Measurements from ENCODE around the gene OR7D2.

OR7D2 gene

GRCh38 chr19:9155591-9155990, 23.2 kb upstream of the OR7D2 start:
- Histone ChIP-seq H3K27me3 (ENCODE audit: insufficient read depth, low read length, poor library complexity) (no peaks in the 10 kb centered on the region), H2BK120ac (ENCODE audit: low read depth, low read length) (no peak overlapping the region), H4K5ac (ENCODE audit: low read length) (no peak overlapping the region), H3K36me3 (ENCODE audit: control insufficient read depth, insufficient read depth, low read length) (peaks cover 16% of the 10 kb centered on the region), H3K18ac (ENCODE audit: low read length) (no peak overlapping the region), H3K4me1 (ENCODE audit: control insufficient read depth, low read depth, low read length) (no peaks in the 10 kb centered on the region), H3K9ac (ENCODE audit: low read length) (no peak overlapping the region), H3K4ac (ENCODE audit: low read depth, low read length) (no peak overlapping the region), H3K79me2 (ENCODE audit: control insufficient read depth, insufficient read depth, low read length) (peaks cover 55% of the 10 kb centered on the region), H2AK5ac (ENCODE audit: low read length) (no peak overlapping the region), H3K27ac (ENCODE audit: low read depth, low read length) (no peak overlapping the region), H2BK15ac (replicated peaks; ENCODE audit: low read depth) (no peak overlapping the region), H3K4me3 (ENCODE audit: low read length) (no peak overlapping the region), H3K23ac (ENCODE audit: low read length) (no peak overlapping the region), H4K8ac (ENCODE audit: low read depth, low read length) (no peak overlapping the region), H3K4me2 (ENCODE audit: low read length) (no peak overlapping the region), H2BK5ac (ENCODE audit: low read length) (no peak overlapping the region), H3K79me1 (ENCODE audit: low read length) (peaks cover 29% of the 10 kb centered on the region), H3K56ac (ENCODE audit: low read length) (no peak overlapping the region)
- DNase-seq: no peak
- no CpG with 5 or more reads among the region's 4 CpGs for WGBS (ENCODE audit: extremely low coverage, insufficient coverage, low lambda C conversion rate)

GRCh38 chr19:9156304-9156703, 22.5 kb upstream of the OR7D2 start:
- no CpG with 5 or more reads among the region's 1 CpG for WGBS (ENCODE audit: extremely low coverage, insufficient coverage, low lambda C conversion rate)
- Histone ChIP-seq H2BK15ac (replicated peaks; ENCODE audit: low read depth) (no peak overlapping the region), H2AK5ac (ENCODE audit: low read length) (no peak overlapping the region), H4K5ac (ENCODE audit: low read length) (no peak overlapping the region), H3K36me3 (ENCODE audit: control insufficient read depth, insufficient read depth, low read length) (peaks cover 21% of the 10 kb centered on the region), H3K18ac (ENCODE audit: low read length) (no peak overlapping the region), H3K79me2 (ENCODE audit: control insufficient read depth, insufficient read depth, low read length) (peaks cover 49% of the 10 kb centered on the region), H3K9ac (ENCODE audit: low read length) (no peak overlapping the region), H3K4me2 (ENCODE audit: low read length) (no peak overlapping the region), H3K27me3 (ENCODE audit: insufficient read depth, low read length, poor library complexity) (no peaks in the 10 kb centered on the region), H3K4me3 (ENCODE audit: low read length) (no peak overlapping the region), H2BK120ac (ENCODE audit: low read depth, low read length) (no peak overlapping the region), H3K4me1 (ENCODE audit: control insufficient read depth, low read depth, low read length) (no peaks in the 10 kb centered on the region), H2BK5ac (ENCODE audit: low read length) (no peak overlapping the region), H3K79me1 (ENCODE audit: low read length) (peaks cover 25% of the 10 kb centered on the region), H3K56ac (ENCODE audit: low read length) (no peak overlapping the region), H4K8ac (ENCODE audit: low read depth, low read length) (no peak overlapping the region), H3K4ac (ENCODE audit: low read depth, low read length) (no peak overlapping the region), H3K23ac (ENCODE audit: low read length) (no peak overlapping the region), H3K27ac (ENCODE audit: low read depth, low read length) (no peak overlapping the region)
- DNase-seq: no peak

- Histone ChIP-seq H3K79me1 (ENCODE audit: low read length) (peaks cover 18% of the 10 kb centered on the region), H3K18ac (ENCODE audit: low read length) (no peak overlapping the region), H2BK15ac (replicated peaks; ENCODE audit: low read depth) (no peak overlapping the region), H3K36me3 (ENCODE audit: control insufficient read depth, insufficient read depth, low read length) (peaks cover 33% of the 10 kb centered on the region), H3K9ac (ENCODE audit: low read length) (no peak overlapping the region), H3K4me3 (ENCODE audit: low read length) (no peak overlapping the region), H4K5ac (ENCODE audit: low read length) (no peak overlapping the region), H3K23ac (ENCODE audit: low read length) (no peak overlapping the region), H2AK5ac (ENCODE audit: low read length) (no peak overlapping the region), H3K4ac (ENCODE audit: low read depth, low read length) (no peak overlapping the region), H3K27ac (ENCODE audit: low read depth, low read length) (no peak overlapping the region), H3K79me2 (ENCODE audit: control insufficient read depth, insufficient read depth, low read length) (peaks cover 21% of the 10 kb centered on the region), H3K4me1 (ENCODE audit: control insufficient read depth, low read depth, low read length) (no peaks in the 10 kb centered on the region), H2BK120ac (ENCODE audit: low read depth, low read length) (no peak overlapping the region), H4K8ac (ENCODE audit: low read depth, low read length) (no peak overlapping the region), H2BK5ac (ENCODE audit: low read length) (no peak overlapping the region), H3K56ac (ENCODE audit: low read length) (no peak overlapping the region), H3K4me2 (ENCODE audit: low read length) (no peak overlapping the region), H3K27me3 (ENCODE audit: insufficient read depth, low read length, poor library complexity) (no peaks in the 10 kb centered on the region)
- DNase-seq: no peak
- no CpG with 5 or more reads among the region's 13 CpGs for WGBS (ENCODE audit: extremely low coverage, insufficient coverage, low lambda C conversion rate)
Measured at GRCh38 chr19:9159891-9160290, 18.9 kb upstream of the OR7D2 start.

DNA sequence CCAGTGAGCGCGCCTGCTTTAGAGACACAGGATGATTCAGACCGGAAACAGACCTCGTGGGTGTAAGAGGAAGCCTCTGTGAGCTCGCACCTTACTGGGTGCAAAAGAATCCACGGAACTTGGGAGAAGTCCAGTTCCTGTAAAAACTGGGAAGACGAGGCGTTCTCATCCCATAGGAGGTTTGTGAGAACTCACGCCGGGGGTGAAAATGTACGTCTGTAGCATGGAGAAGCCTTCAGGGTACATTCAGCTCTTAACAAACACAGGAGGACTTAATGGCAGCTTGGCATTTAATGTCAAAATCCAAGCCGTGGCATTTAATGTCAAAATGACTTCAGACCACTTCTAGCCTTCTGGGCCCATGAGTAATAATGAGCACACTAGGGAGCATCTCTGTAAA, 17.4 kb upstream of the OR7D2 start:
- H4K8ac ChIP-seq (ENCODE audit: low read depth, low read length): no peak overlapping the region
- H3K36me3 ChIP-seq (ENCODE audit: control insufficient read depth, insufficient read depth, low read length): peaks cover 33% of the 10 kb centered on the region
- no peak overlapping the region for H3K56ac ChIP-seq (ENCODE audit: low read length)
- no peak overlapping the region for H3K4ac ChIP-seq (ENCODE audit: low read depth, low read length)
- peaks cover 8% of the 10 kb centered on the region for H3K79me2 ChIP-seq (ENCODE audit: control insufficient read depth, insufficient read depth, low read length)
- H2BK15ac ChIP-seq (replicated peaks; ENCODE audit: low read depth): no peak overlapping the region
- H4K5ac ChIP-seq (ENCODE audit: low read length): no peak overlapping the region
- H3K9ac ChIP-seq (ENCODE audit: low read length): no peak overlapping the region
- no peak overlapping the region for H3K4me3 ChIP-seq (ENCODE audit: low read length)
- no peak for DNase-seq
- H2AK5ac ChIP-seq (ENCODE audit: low read length): no peak overlapping the region
- no peaks in the 10 kb centered on the region for H3K4me1 ChIP-seq (ENCODE audit: control insufficient read depth, low read depth, low read length)
- no peak overlapping the region for H2BK120ac ChIP-seq (ENCODE audit: low read depth, low read length)
- H3K27ac ChIP-seq (ENCODE audit: low read depth, low read length): no peak overlapping the region
- H3K79me1 ChIP-seq (ENCODE audit: low read length): peaks cover 12% of the 10 kb centered on the region
- H3K27me3 ChIP-seq (ENCODE audit: insufficient read depth, low read length, poor library complexity): no peaks in the 10 kb centered on the region
- no peak overlapping the region for H3K4me2 ChIP-seq (ENCODE audit: low read length)
- H2BK5ac ChIP-seq (ENCODE audit: low read length): no peak overlapping the region
- H3K18ac ChIP-seq (ENCODE audit: low read length): no peak overlapping the region
- no CpG with 5 or more reads among the region's 12 CpGs for WGBS (ENCODE audit: extremely low coverage, insufficient coverage, low lambda C conversion rate)
- no peak overlapping the region for H3K23ac ChIP-seq (ENCODE audit: low read length)

- H3K4me2 ChIP-seq (ENCODE audit: low read length): no peak overlapping the region
- H3K4ac ChIP-seq (ENCODE audit: low read depth, low read length): no peak overlapping the region
- no peaks in the 10 kb centered on the region for H3K79me1 ChIP-seq (ENCODE audit: low read length)
- no peak overlapping the region for H3K56ac ChIP-seq (ENCODE audit: low read length)
- H3K36me3 ChIP-seq (ENCODE audit: control insufficient read depth, insufficient read depth, low read length): peaks cover 21% of the 10 kb centered on the region
- no CpG with 5 or more reads among the region's 3 CpGs for WGBS (ENCODE audit: extremely low coverage, insufficient coverage, low lambda C conversion rate)
- H2BK15ac ChIP-seq (replicated peaks; ENCODE audit: low read depth): no peak overlapping the region
- no peak overlapping the region for H3K27ac ChIP-seq (ENCODE audit: low read depth, low read length)
- H3K4me3 ChIP-seq (ENCODE audit: low read length): no peak overlapping the region
- H2BK5ac ChIP-seq (ENCODE audit: low read length): no peak overlapping the region
- no peak overlapping the region for H2AK5ac ChIP-seq (ENCODE audit: low read length)
- H3K9ac ChIP-seq (ENCODE audit: low read length): no peak overlapping the region
- H3K79me2 ChIP-seq (ENCODE audit: control insufficient read depth, insufficient read depth, low read length): no peaks in the 10 kb centered on the region
- H4K5ac ChIP-seq (ENCODE audit: low read length): no peak overlapping the region
- H3K27me3 ChIP-seq (ENCODE audit: insufficient read depth, low read length, poor library complexity): no peaks in the 10 kb centered on the region
- H4K8ac ChIP-seq (ENCODE audit: low read depth, low read length): no peak overlapping the region
- H3K23ac ChIP-seq (ENCODE audit: low read length): no peak overlapping the region
- DNase-seq: no peak
- no peaks in the 10 kb centered on the region for H3K4me1 ChIP-seq (ENCODE audit: control insufficient read depth, low read depth, low read length)
- no peak overlapping the region for H3K18ac ChIP-seq (ENCODE audit: low read length)
- H2BK120ac ChIP-seq (ENCODE audit: low read depth, low read length): no peak overlapping the region
Measured at GRCh38 chr19:9165261-9165660, 13.5 kb upstream of the OR7D2 start.

DNA sequence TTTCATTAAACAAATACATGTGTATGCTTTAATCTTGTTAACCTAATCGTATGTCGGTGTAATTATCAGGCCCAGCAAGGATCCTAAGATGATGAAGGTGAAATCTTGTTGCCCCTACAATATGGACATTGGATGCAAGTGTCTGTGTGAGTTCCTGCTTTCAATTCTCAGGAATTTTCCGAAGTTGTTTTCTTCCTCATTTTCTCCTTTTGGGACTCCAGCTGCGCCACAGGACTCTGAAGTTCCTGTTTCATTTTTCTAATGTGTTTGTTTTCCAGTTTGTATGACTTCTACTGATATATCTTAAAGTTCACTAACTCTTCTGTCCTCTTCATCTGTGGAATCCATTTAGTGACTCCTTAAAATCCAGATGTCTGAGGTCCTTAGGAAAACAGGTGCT, 11.9 kb upstream of the OR7D2 start:
- no CpG with 5 or more reads among the region's 4 CpGs for WGBS (ENCODE audit: extremely low coverage, insufficient coverage, low lambda C conversion rate)
- Histone ChIP-seq H3K56ac (ENCODE audit: low read length) (no peak overlapping the region), H3K9ac (ENCODE audit: low read length) (no peak overlapping the region), H3K27me3 (ENCODE audit: insufficient read depth, low read length, poor library complexity) (no peaks in the 10 kb centered on the region), H3K79me2 (ENCODE audit: control insufficient read depth, insufficient read depth, low read length) (no peaks in the 10 kb centered on the region), H4K8ac (ENCODE audit: low read depth, low read length) (no peak overlapping the region), H3K18ac (ENCODE audit: low read length) (no peak overlapping the region), H2BK15ac (replicated peaks; ENCODE audit: low read depth) (no peak overlapping the region), H3K27ac (ENCODE audit: low read depth, low read length) (no peak overlapping the region), H3K23ac (ENCODE audit: low read length) (no peak overlapping the region), H3K4me3 (ENCODE audit: low read length) (no peak overlapping the region), H3K79me1 (ENCODE audit: low read length) (no peaks in the 10 kb centered on the region), H3K4ac (ENCODE audit: low read depth, low read length) (no peak overlapping the region), H3K4me2 (ENCODE audit: low read length) (no peak overlapping the region), H4K5ac (ENCODE audit: low read length) (no peak overlapping the region), H2BK5ac (ENCODE audit: low read length) (no peak overlapping the region), H2AK5ac (ENCODE audit: low read length) (no peak overlapping the region), H3K36me3 (ENCODE audit: control insufficient read depth, insufficient read depth, low read length) (peaks cover 6% of the 10 kb centered on the region), H2BK120ac (ENCODE audit: low read depth, low read length) (no peak overlapping the region), H3K4me1 (ENCODE audit: control insufficient read depth, low read depth, low read length) (no peaks in the 10 kb centered on the region)
- no peak for DNase-seq

Measured in mesendoderm (in vitro differentiated cells).